BE2C (cell line): ENCODE data around the gene ZBED6.

ENCODE experiments used
- DNase-seq: peaks from one replicate; pipeline ENCODE4 v3.0.0-alpha.2; 2020
- H3K27me3 ChIP-seq: fragments of 250-450 bp; sonication (Bioruptor Pico); 2 replicates; pipeline ENCODE4 v1.5.1; 2020; ENCODE audit warnings: mild to moderate bottlenecking
- H3K36me3 ChIP-seq: fragments of 250-450 bp; sonication (Bioruptor Pico); 2 replicates; pipeline ENCODE4 v1.5.1; 2020; ENCODE audit warnings: mild to moderate bottlenecking
- H3K4me1 ChIP-seq: fragments of 250-450 bp; sonication (Bioruptor Pico); 2 replicates; pipeline ENCODE4 v1.5.1; 2020
- H3K4me3 ChIP-seq: 2 replicates; pipeline ENCODE4 v1.5.1; 2011; ENCODE audit warnings: low read depth, low read length
- H3K9me3 ChIP-seq: fragments of 250-450 bp; sonication (Bioruptor Pico); 2 replicates; pipeline ENCODE4 v1.5.1; 2020
- CTCF ChIP-seq: IDR thresholded peaks from 2 replicates; pipeline ENCODE4 v1.5.1; 2012; ENCODE audit warnings: mild to moderate bottlenecking, low read depth, low read length

The ZBED6 gene

GRCh38 chr1:203794764-203795440 lies 521 bp upstream of the ZBED6 start:
- Histone ChIP-seq H3K4me3 (peak overlapping the region; percentile 80), H3K4me1 (peaks cover 3% of the 10 kb centered on the region; the same call in 1 of the 2 replicates), H3K36me3 (peaks cover 30% of the 10 kb centered on the region), H3K27me3 (no peaks in the 10 kb centered on the region), H3K9me3 (0 out of 2 replicates have a peak, but pooled peaks cover 2% of the 10 kb centered on the region)
- no peak for TF ChIP-seq CTCF
- no peak for DNase-seq

GRCh38 chr1:203796236-203796605 lies 798 bp downstream of the ZBED6 start:
- no peak for TF ChIP-seq CTCF
- DNase-seq, result peak; percentile 46
- Histone ChIP-seq H3K4me3 (peak overlapping the region; percentile 80), H3K4me1 (peaks cover 5% of the 10 kb centered on the region; the same call in 1 of the 2 replicates), H3K36me3 (peaks cover 37% of the 10 kb centered on the region), H3K9me3 (0 out of 2 replicates have a peak, but pooled peaks cover 2% of the 10 kb centered on the region), H3K27me3 (no peaks in the 10 kb centered on the region)

- TF ChIP-seq CTCF, result no peak
- Histone ChIP-seq H3K36me3 (peaks cover 45% of the 10 kb centered on the region), H3K27me3 (no peaks in the 10 kb centered on the region), H3K9me3 (0 out of 2 replicates have a peak, but pooled peaks cover 2% of the 10 kb centered on the region), H3K4me3 (no peak overlapping the region; the same call in 1 of the 2 replicates), H3K4me1 (peaks cover 5% of the 10 kb centered on the region; the same call in 1 of the 2 replicates)
- no peak for DNase-seq
These were observed 1.8 kb downstream of the ZBED6 start for GRCh38 chr1:203797216-203797615.

- DNase-seq, result peak; percentile 14
- Histone ChIP-seq H3K36me3 (peaks cover 50% of the 10 kb centered on the region), H3K9me3 (0 out of 2 replicates have a peak, but pooled peaks cover 2% of the 10 kb centered on the region), H3K4me1 (peaks cover 5% of the 10 kb centered on the region; the same call in 1 of the 2 replicates), H3K4me3 (no peak overlapping the region), H3K27me3 (no peaks in the 10 kb centered on the region)
- TF ChIP-seq CTCF, result no peak
These were observed 2.7 kb downstream of the ZBED6 start for GRCh38 chr1:203797948-203798655.

GRCh38 chr1:203799157-203799556 lies 3.7 kb downstream of the ZBED6 start:
- DNase-seq, result no peak
- TF ChIP-seq CTCF, result no peak
- Histone ChIP-seq H3K9me3 (0 out of 2 replicates have a peak, but pooled peaks cover 2% of the 10 kb centered on the region), H3K4me1 (peaks cover 5% of the 10 kb centered on the region; the same call in 1 of the 2 replicates), H3K4me3 (no peak overlapping the region), H3K36me3 (peaks cover 58% of the 10 kb centered on the region), H3K27me3 (no peaks in the 10 kb centered on the region)
